Activated naive CD4-positive, alpha-beta T cell treated with anti-CD3 and anti-CD28 coated beads, Interleukin-2, amount 10 ng/mL, durations not matched to agents 5 hours and 36 hours (primary cell): ENCODE data around the gene CAPN3. TPM values are rescaled to one million over a fixed set of nuclear protein-coding genes. Genes with fewer than 3 reads are reported as not detected.

ENCODE experiments used
- total RNA-seq, 2 experiments: library from RNA; stranded (reverse); gene quantifications; one replicate each; pipeline ENCODE4 v1.2.3, GENCODE V29; 2021

CAPN3 gene
- total RNA-seq = 1 to 10 TPM; 5.6 to 6.2 TPM

GRCh38 chr15:42359249-42359648, at the start of gene CAPN3:
Gene CAPN3 (plus strand): TSS chr15:42359501. CDS start chr15:42359806, 305 bp downstream.

Other genes starting within 250 kb of the CAPN3 start
- not detected for gene PLA2G4F, start 202.9 kb upstream of the CAPN3 start, total RNA-seq
- 10 to 100 TPM; 76.9 to 81.4 TPM for gene VPS39, start 151.2 kb upstream of the CAPN3 start, total RNA-seq
- gene GANC, start 86.3 kb upstream of the CAPN3 start, total RNA-seq = 10 to 100 TPM; 29.7 to 33.8 TPM
- gene TMEM87A, start 86.1 kb upstream of the CAPN3 start, total RNA-seq = 10 to 100 TPM; 41.6 to 42.6 TPM
- 10 to 100 TPM; 41.8 to 42.5 TPM for gene ZNF106, start 131.6 kb downstream of the CAPN3 start, total RNA-seq
- gene SNAP23, start 136.1 kb downstream of the CAPN3 start, total RNA-seq = 10 to 100 TPM; 54.2 to 56.8 TPM
- gene LRRC57, start 189.3 kb downstream of the CAPN3 start, total RNA-seq = 10 to 100 TPM; 15.5 to 18.2 TPM
- gene HAUS2, start 189.3 kb downstream of the CAPN3 start, total RNA-seq = 10 to 100 TPM; 28.9 to 31.5 TPM
- gene STARD9, start 216.1 kb downstream of the CAPN3 start, total RNA-seq = 10 to 100 TPM; 10.4 to 11.0 TPM